GM10847 (cell line): ENCODE data around the gene UNC119.

ENCODE experiments used
- POLR2A ChIP-seq: IDR thresholded peaks from 2 replicates; pipeline ENCODE4 v1.6.1; 2011; ENCODE audit not compliant: insufficient read length; ENCODE audit errors: extremely low read depth

Gene UNC119

GRCh38 chr17:28576758-28577465 lies 24.5 kb upstream of the UNC119 start, which contains the start of gene ALDOC:
Gene ALDOC, minus strand, starts transcription at chr17:28576895. Its CDS starts 1,363 bp downstream, at chr17:28575532.
- TF ChIP-seq POLR2A, result peak; percentile 86

- TF ChIP-seq POLR2A, result no peak
Observed at GRCh38 chr17:28575126-28575795, 22.8 kb upstream of the UNC119 start.

- TF ChIP-seq POLR2A, result no peak
Observed at GRCh38 chr17:28574526-28574925, 22.1 kb upstream of the UNC119 start.

GRCh38 chr17:28573966-28574480 lies 21.6 kb upstream of the UNC119 start:
- TF ChIP-seq POLR2A, result no peak

DNA sequence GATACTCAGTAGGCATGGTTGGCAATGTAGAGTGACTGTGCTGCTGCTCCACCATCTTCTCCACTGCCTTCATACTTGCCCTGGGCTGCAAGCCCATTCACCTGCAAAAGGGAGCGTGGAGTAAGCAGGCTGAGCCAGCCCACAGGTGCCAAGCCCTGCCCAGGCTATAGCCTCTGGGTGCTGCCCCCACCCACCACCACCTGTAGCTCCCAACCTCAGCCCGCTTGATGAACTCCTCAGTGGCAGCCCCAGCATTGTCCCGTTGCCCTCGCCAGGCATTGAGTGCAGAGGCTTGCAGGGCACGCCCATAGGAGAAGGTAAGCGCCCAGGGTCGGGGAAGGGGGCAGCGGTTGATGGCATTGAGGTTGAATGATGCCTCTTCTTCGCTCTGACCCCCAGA lies 21.1 kb upstream of the UNC119 start:
- TF ChIP-seq POLR2A, result no peak

GRCh38 chr17:28573040-28573380 lies 20.6 kb upstream of the UNC119 start:
- no peak for TF ChIP-seq POLR2A

GRCh38 chr17:28572259-28573039 lies 20.0 kb upstream of the UNC119 start:
- TF ChIP-seq POLR2A, result no peak

DNA sequence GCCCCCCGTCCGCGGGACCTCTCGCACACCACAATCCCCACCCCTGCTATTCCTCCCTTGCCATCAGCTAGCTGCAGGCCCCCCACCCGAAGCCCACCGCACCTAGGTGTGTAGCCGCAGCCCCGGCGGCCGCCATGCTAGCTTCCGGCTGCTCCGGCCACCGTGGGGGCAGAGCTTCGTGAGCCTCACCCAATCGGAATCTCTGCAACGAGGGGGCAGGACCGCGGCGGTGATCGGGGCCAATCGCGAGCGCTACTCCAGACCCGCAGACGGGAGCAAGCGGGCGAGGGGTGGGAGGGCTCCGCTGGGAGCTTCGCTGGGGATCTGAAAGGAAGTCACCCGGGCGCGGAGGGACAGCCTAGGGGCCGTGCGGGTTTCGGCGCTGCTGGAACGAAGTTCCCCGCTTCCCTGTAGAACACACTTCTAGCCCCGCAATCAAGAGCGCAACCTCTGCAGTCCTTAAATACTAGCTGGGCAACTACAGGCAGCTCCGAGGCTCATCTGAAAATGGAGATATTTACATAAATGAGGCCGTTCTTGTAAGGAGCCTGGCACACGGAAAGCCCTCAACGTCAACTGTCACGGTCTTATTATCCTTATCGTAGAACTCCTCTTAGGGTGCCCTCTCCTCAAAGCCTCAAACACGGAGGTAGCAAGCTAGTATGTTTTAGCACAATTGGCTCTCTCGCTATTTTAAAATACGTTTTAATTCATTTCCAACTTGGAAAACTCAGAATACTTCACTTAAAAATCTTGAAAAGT lies 19.1 kb upstream of the UNC119 start, which contains the start of gene PIGS:
Gene PIGS, minus strand, starts transcription at position 164 of the 762 bp plus-strand sequence. Its CDS starts 28 bp downstream, at position 136.
- peak; percentile 87 for TF ChIP-seq POLR2A

GRCh38 chr17:28570716-28571360 lies 18.4 kb upstream of the UNC119 start:
- no peak for TF ChIP-seq POLR2A

DNA sequence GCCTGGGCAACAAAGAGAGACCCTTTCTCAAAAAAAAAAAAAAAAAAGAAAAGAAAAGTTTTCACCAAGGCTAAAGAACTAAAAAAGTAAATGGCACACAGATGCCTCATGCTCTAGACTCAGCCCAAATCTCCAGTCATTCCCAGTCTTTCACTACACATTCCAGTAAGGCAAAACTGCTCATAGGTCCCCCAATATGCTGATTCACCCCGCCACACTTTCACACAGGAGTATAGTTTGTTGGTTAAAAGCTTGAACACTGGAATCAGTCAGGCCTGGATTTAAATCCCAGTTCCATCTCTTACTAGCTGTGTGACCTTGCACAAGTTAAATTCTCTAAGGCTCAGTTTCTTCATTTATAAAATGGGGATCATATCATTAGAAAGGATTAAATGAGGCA lies 17.0 kb upstream of the UNC119 start:
- no peak for TF ChIP-seq POLR2A

- no peak for TF ChIP-seq POLR2A
Observed at GRCh38 chr17:28567604-28568003, 15.2 kb upstream of the UNC119 start.

- TF ChIP-seq POLR2A, result no peak
Observed at GRCh38 chr17:28563475-28563874, 11.1 kb upstream of the UNC119 start.

DNA sequence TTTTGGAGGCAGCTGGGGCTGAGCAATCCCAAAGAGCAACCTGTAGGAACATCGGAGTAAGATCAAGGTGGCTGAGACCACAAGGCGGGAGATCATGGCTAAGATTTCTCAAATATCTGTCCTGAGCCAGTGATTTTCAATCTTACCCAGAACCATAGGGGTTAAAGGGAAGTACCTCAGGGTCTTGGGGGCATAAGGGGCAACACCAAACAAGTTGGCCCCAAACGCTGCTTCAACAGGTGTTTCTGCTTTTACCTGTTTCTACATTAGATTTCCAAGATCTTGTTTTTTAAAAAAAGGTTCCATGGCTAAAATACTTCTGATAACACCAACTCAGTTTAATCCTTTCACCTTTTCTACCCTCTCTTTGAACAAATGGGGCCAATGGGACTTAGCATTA lies 2.6 kb upstream of the UNC119 start:
- no peak for TF ChIP-seq POLR2A

GRCh38 chr17:28554565-28554964 lies 2.1 kb upstream of the UNC119 start:
- no peak for TF ChIP-seq POLR2A

GRCh38 chr17:28553000-28553505 lies 629 bp upstream of the UNC119 start:
- no peak for TF ChIP-seq POLR2A
